ENCODE measurements around the gene TK1.

TK1 gene

GRCh38 chr17:78132767-78133178, 54.1 kb downstream of the TK1 start:
- H3F3A ChIP-seq (ENCODE audit: control insufficient read depth, insufficient read depth) = peaks cover 17% of the 10 kb centered on the region
- H3K4me3 ChIP-seq (ENCODE audit: low read length) = peak overlapping the region; percentile 95
- H3K36me3 ChIP-seq (ENCODE audit: control insufficient read depth, low read length) = peaks cover 82% of the 10 kb centered on the region
- TF ChIP-seq EZH2phosphoT487 (IDR thresholded peaks at IDR 0.05; ENCODE audit: borderline replicate concordance, low read length) (no peak), CTCF (IDR thresholded peaks at IDR 0.05; ENCODE audit: low read depth, low read length, poor library complexity, severe bottlenecking) (no peak)
- no peaks in the 10 kb centered on the region for H3K27me3 ChIP-seq (ENCODE audit: control insufficient read depth, low read length)
- peaks cover 64% of the 10 kb centered on the region for H3K79me2 ChIP-seq (ENCODE audit: control insufficient read depth, low read length)
- H3K4me2 ChIP-seq (ENCODE audit: low read length) = peak overlapping the region; percentile 99
- peak overlapping the region; percentile 90 for H3K27ac ChIP-seq (ENCODE audit: low read depth, low read length)
- no peaks in the 10 kb centered on the region for H3K9me3 ChIP-seq (ENCODE audit: control insufficient read depth, insufficient read depth, low read length)
- peaks cover 80% of the 10 kb centered on the region for H3K4me1 ChIP-seq (ENCODE audit: control insufficient read depth, low read length)
- no peaks in the 10 kb centered on the region for H3K9me2 ChIP-seq (replicated peaks; ENCODE audit: control insufficient read depth, low read length)
- H4K20me1 ChIP-seq (ENCODE audit: control insufficient read depth, insufficient read depth, low read depth, low read length) = peaks cover 3% of the 10 kb centered on the region; the same call in 1 of the 2 replicates

- Histone ChIP-seq H3K9me3 (ENCODE audit: control insufficient read depth, insufficient read depth, low read length) (no peaks in the 10 kb centered on the region), H3K4me1 (ENCODE audit: control insufficient read depth, low read length) (peaks cover 80% of the 10 kb centered on the region), H4K20me1 (ENCODE audit: control insufficient read depth, insufficient read depth, low read depth, low read length) (peaks cover 3% of the 10 kb centered on the region; the same call in 1 of the 2 replicates), H3K79me2 (ENCODE audit: control insufficient read depth, low read length) (peaks cover 70% of the 10 kb centered on the region), H3K4me2 (ENCODE audit: low read length) (peak overlapping the region; percentile 99), H3K4me3 (ENCODE audit: low read length) (peak overlapping the region; percentile 95), H3K27me3 (ENCODE audit: control insufficient read depth, low read length) (no peaks in the 10 kb centered on the region), H3F3A (ENCODE audit: control insufficient read depth, insufficient read depth) (peaks cover 17% of the 10 kb centered on the region), H3K36me3 (ENCODE audit: control insufficient read depth, low read length) (peaks cover 77% of the 10 kb centered on the region), H3K9me2 (replicated peaks; ENCODE audit: control insufficient read depth, low read length) (no peaks in the 10 kb centered on the region), H3K27ac (ENCODE audit: low read depth, low read length) (peak overlapping the region; percentile 90)
- TF ChIP-seq EZH2phosphoT487 (IDR thresholded peaks at IDR 0.05; ENCODE audit: borderline replicate concordance, low read length) (no peak), CTCF (IDR thresholded peaks at IDR 0.05; ENCODE audit: low read depth, low read length, poor library complexity, severe bottlenecking) (peak; percentile 35)
Measured at GRCh38 chr17:78132084-78132676, 54.7 kb downstream of the TK1 start.

DNA sequence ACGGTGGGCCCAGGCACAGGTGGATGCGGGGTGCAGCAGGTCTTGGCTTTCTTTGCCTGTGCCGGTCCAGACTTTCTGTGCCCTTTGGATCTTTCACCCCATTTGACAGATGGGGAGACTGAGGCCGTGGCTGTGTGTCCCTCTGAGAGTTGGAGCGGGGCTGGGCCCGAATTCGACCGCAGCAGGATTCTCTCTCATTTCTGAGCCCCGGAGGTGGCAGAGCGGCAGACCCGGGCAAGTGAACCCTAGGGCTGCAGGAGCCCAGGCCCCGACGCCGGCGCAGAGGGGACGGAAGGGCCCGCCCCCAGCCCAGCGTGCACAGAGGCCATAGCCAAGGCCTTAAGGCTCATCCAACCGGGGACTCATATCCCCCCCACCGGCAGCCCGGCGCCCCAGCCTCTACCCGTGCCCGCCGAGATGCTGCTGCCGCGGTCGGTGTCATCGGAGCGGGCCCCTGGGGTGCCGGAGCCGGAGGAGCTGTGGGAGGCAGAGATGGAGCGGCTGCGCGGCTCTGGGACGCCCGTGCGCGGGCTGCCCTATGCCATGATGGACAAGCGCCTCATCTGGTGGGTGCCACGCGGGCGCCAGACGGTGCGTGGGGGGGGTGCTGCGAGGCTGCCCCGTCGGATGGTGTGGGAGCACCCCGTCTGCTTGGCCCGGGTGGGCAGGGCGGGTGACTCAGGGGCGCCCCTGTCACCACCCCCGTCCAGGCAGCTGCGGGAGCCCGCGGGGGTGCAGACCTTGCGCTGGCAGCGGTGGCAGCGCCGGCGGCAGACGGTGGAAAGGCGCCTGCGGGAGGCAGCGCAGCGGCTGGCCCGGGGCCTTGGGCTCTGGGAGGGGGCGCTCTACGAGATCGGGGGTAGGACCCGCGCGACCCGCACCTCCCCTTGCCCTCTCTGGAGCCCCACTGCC, 55.4 kb downstream of the TK1 start:
- Histone ChIP-seq H3K9me2 (replicated peaks; ENCODE audit: control insufficient read depth, low read length) (no peaks in the 10 kb centered on the region), H4K20me1 (ENCODE audit: control insufficient read depth, insufficient read depth, low read depth, low read length) (peaks cover 3% of the 10 kb centered on the region; the same call in 1 of the 2 replicates), H3K27ac (ENCODE audit: low read depth, low read length) (peak overlapping the region; percentile 90), H3K9me3 (ENCODE audit: control insufficient read depth, insufficient read depth, low read length) (no peaks in the 10 kb centered on the region), H3K4me2 (ENCODE audit: low read length) (peak overlapping the region; percentile 99), H3K27me3 (ENCODE audit: control insufficient read depth, low read length) (no peaks in the 10 kb centered on the region), H3F3A (ENCODE audit: control insufficient read depth, insufficient read depth) (peaks cover 17% of the 10 kb centered on the region), H3K36me3 (ENCODE audit: control insufficient read depth, low read length) (peaks cover 72% of the 10 kb centered on the region), H3K79me2 (ENCODE audit: control insufficient read depth, low read length) (peaks cover 77% of the 10 kb centered on the region), H3K4me3 (ENCODE audit: low read length) (peak overlapping the region; percentile 95), H3K4me1 (ENCODE audit: control insufficient read depth, low read length) (peaks cover 80% of the 10 kb centered on the region)
- TF ChIP-seq EZH2phosphoT487 (IDR thresholded peaks at IDR 0.05; ENCODE audit: borderline replicate concordance, low read length) (no peak), CTCF (IDR thresholded peaks at IDR 0.05; ENCODE audit: low read depth, low read length, poor library complexity, severe bottlenecking) (no peak)
